Gastrocnemius medialis (tissue), 4 donors: Measurements from ENCODE around the gene UQCRH. TPM values are rescaled to one million over a fixed set of nuclear protein-coding genes. Genes with fewer than 3 reads are reported as not detected.
"Not testable (repeated sequence)": the region's sequence is repeated elsewhere in the genome, so short reads cannot be mapped to it uniquely, and the experiment has no call there.

ENCODE experiments used
- ATAC-seq, 2 donors: fragments of 150-250 bp; one replicate each; pipeline ENCODE4 v1.9.1; 2016
- DNase-seq, 2 donors: peaks; one replicate each; pipeline ENCODE4 v3.0.0-alpha.2; 2019
- H3K27ac ChIP-seq, 4 donors: fragments of 200-600 bp; sonication (generic); 1 replicate in 1 of 4; 2 replicates in 3 of 4; pipeline ENCODE4 v1.5.1; 2016 to 2018; ENCODE audit warnings: mild to moderate bottlenecking in 2 of 4, moderate library complexity in 1 of 4
- H3K27me3 ChIP-seq, 3 donors: fragments of 200-600 bp; sonication (generic) in 2 of 3; 1 replicate in 1 of 3; 2 replicates in 2 of 3; pipeline versions ENCODE4 v1.5.1 to v1.6.0; 2016 to 2019; ENCODE audit warnings: mild to moderate bottlenecking in 1 of 3, moderate library complexity in 1 of 3
- H3K36me3 ChIP-seq, 2 donors: fragments of 200-600 bp; sonication (generic) in 1 of 2; one replicate each; pipeline ENCODE4 v1.5.1; 2017 to 2018
- H3K4me1 ChIP-seq, 2 donors: fragments of 200-600 bp; sonication (generic) in 1 of 2; one replicate each; pipeline ENCODE4 v1.5.1; 2016 to 2017; ENCODE audit warnings: mild to moderate bottlenecking in 2 of 2
- H3K4me3 ChIP-seq, 4 donors: fragments of 200-600 bp; sonication (generic) in 3 of 4; 1 replicate in 1 of 4; 2 replicates in 3 of 4; pipeline ENCODE4 v1.5.1; 2016 to 2019; ENCODE audit warnings: mild to moderate bottlenecking in 2 of 4
- H3K9me3 ChIP-seq, 3 donors: fragments of 200-600 bp; sonication (generic) in 2 of 3; 1 replicate in 1 of 3; 2 replicates in 2 of 3; pipeline ENCODE4 v1.5.1; 2016 to 2019
- POLR2A ChIP-seq, 2 donors: fragments of 450-650 bp; IDR thresholded peaks; one replicate each; pipeline ENCODE4 v1.6.1; 2017; ENCODE audit warnings: antibody characterized with exemption in 2 of 2, mild to moderate bottlenecking in 2 of 2, moderate library complexity in 2 of 2
- in situ Hi-C, 4 donors: fragments of 200-750 bp; cut with MboI; loops; one replicate each; pipeline versions ENCODE4 v1.15.0 to v1.8.0; 2017; ENCODE audit warnings: low sequenced_read_pairs in 4 of 4
- intact Hi-C: fragments of 100-400 bp; cut with DNase I; formaldehyde crosslinking; loops from one replicate; pipeline ENCODE4 v1.15.1; 2023; ENCODE audit warnings: low total_unique reads
- total RNA-seq, 4 donors: library from RNA; depleted of rRNA; stranded (reverse); fragments of >200 nt; gene quantifications; one replicate each; pipeline versions ENCODE4 v1.1.0 to v1.2.3, GENCODE V29; 2016
- TF ChIP-seq, protein P1 (sequence below), 5 experiments: fragments of 450-650 bp in 3 of 5; fragments of 200-600 bp in 2 of 5; sonication (generic) in 2 of 5; IDR thresholded peaks in 4 of 5; conservative IDR thresholded peaks in 1 of 5; 1 replicate in 4 of 5; 2 replicates in 1 of 5; pipeline ENCODE4 v1.5.1; 2016 to 2019; ENCODE audit warnings: antibody characterized with exemption in 5 of 5, mild to moderate bottlenecking in 3 of 5, moderate library complexity in 3 of 5

The UQCRH gene
- total RNA-seq, 4 donors from 2014 or later = 415 to 695 (median 493) TPM

DNA sequence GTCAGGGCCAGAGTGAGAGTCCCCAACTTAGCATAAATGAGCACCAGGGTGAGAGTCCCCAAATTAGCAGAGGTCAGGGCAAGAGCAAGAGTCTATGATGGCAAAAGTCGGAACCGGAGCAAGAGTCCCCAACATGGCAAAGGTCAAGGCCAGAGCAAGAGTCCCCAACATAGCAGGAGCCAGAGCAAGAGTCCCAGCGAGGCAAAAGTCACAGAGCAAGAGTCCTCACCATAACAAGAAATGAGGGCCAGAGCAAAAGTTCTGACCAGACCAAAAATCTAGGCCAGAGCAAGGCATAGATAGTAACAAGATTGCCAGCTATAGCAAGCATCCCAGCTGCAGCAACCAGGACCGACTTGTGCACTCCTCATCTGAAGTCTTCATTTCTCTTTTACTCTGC lies 40.2 kb downstream of the UQCRH start:
- in situ Hi-C loops (no loop called here), intact Hi-C loops (loop anchor here (5.0 kb wide), 1 partner anchor 56 kb away; no protein-coding TSS in a partner anchor)
- no peak for ATAC-seq

DNA sequence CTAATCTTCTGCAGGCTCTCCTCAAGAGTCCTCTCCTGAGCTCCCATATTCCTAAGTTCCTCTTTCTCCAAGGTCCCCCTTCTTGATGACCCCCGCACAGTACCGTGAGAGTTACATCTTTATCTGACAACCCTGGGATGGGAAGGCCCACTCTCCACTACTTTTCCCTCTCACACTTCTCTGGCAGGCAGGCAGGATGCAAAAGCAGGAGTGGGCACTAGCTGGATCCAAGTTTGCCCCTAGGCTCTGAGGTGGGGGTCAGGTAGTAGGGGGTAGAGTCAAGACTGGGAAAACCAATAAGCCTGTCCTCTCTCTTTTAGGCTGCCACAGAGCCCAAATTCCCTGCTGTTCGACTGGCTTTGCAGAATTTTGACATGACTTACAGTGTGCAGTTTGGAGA lies 41.0 kb downstream of the UQCRH start:
- Histone ChIP-seq H3K9me3 (no peaks in the 10 kb centered on the region), H3K27ac (no peak overlapping the region), H3K36me3 (peaks cover 0 to 36% of the 10 kb centered on the region in 2 donors), H3K27me3 (no peaks in the 10 kb centered on the region), H3K4me3 (no peak overlapping the region), H3K4me1 (peaks cover 12 to 19% of the 10 kb centered on the region in 2 donors)
- TF ChIP-seq, protein P1, sequence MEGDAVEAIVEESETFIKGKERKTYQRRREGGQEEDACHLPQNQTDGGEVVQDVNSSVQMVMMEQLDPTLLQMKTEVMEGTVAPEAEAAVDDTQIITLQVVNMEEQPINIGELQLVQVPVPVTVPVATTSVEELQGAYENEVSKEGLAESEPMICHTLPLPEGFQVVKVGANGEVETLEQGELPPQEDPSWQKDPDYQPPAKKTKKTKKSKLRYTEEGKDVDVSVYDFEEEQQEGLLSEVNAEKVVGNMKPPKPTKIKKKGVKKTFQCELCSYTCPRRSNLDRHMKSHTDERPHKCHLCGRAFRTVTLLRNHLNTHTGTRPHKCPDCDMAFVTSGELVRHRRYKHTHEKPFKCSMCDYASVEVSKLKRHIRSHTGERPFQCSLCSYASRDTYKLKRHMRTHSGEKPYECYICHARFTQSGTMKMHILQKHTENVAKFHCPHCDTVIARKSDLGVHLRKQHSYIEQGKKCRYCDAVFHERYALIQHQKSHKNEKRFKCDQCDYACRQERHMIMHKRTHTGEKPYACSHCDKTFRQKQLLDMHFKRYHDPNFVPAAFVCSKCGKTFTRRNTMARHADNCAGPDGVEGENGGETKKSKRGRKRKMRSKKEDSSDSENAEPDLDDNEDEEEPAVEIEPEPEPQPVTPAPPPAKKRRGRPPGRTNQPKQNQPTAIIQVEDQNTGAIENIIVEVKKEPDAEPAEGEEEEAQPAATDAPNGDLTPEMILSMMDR (IDR thresholded peaks at IDR 0.05 in 4 of 5, conservative IDR thresholded peaks at IDR 0.05 in 1 of 5) = no peak
- TF ChIP-seq POLR2A (IDR thresholded peaks at IDR 0.05) = no peak
- in situ Hi-C loops (no loop called here), intact Hi-C loops (loop anchor here (5.0 kb wide), 1 partner anchor 57 kb away; no protein-coding TSS in a partner anchor)
- DNase-seq (no peak), ATAC-seq (no peak)

More for the DNA sequence above, 40.2 kb downstream of the UQCRH start:
- H3K4me1 ChIP-seq = peaks cover 16 to 20% of the 10 kb centered on the region in 2 donors
- no peaks in the 10 kb centered on the region for H3K27me3 ChIP-seq
- H3K36me3 ChIP-seq = peaks cover 0 to 34% of the 10 kb centered on the region in 2 donors
- TF ChIP-seq, protein P1 (IDR thresholded peaks at IDR 0.05 in 4 of 5, conservative IDR thresholded peaks at IDR 0.05 in 1 of 5) = no peak
- no peak for TF ChIP-seq POLR2A (IDR thresholded peaks at IDR 0.05)
- no peak overlapping the region for H3K4me3 ChIP-seq
- H3K9me3 ChIP-seq = no peaks in the 10 kb centered on the region
- peak overlapping the region; percentile 91 to 99 (median 94) for H3K27ac ChIP-seq
- no peak for DNase-seq

DNA sequence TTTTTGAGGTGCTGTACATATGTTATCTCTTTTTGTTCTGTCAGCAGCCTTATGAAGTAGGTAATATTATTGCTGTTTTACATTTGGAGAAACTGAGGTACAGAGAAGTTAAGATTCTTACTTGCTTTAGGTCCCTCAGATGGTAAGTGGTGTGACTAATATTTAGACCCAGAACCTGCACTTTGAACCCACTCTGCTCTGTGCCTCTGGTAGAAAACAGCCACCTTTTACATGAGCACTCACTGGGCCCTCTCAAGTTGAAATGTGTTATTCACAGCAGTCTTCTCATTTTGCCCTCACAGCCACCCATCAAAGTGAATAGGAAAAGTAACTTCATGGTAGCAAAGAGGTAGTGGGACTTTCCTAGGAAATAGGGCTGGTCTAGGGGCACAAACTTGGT lies 41.8 kb downstream of the UQCRH start:
- Histone ChIP-seq H3K36me3 (peaks cover 0 to 44% of the 10 kb centered on the region in 2 donors), H3K9me3 (no peaks in the 10 kb centered on the region), H3K4me3 (no peak overlapping the region), H3K4me1 (peaks cover 9 to 16% of the 10 kb centered on the region in 2 donors), H3K27me3 (no peaks in the 10 kb centered on the region), H3K27ac (peak overlapping the region in 1 of 4 donors; percentile 23)
- no peak for DNase-seq
- in situ Hi-C loops (no loop called here), intact Hi-C loops (no loop called here)
- TF ChIP-seq POLR2A (IDR thresholded peaks at IDR 0.05) = no peak
- TF ChIP-seq, protein P1 (IDR thresholded peaks at IDR 0.05 in 4 of 5, conservative IDR thresholded peaks at IDR 0.05 in 1 of 5) = no peak
- ATAC-seq = no peak

DNA sequence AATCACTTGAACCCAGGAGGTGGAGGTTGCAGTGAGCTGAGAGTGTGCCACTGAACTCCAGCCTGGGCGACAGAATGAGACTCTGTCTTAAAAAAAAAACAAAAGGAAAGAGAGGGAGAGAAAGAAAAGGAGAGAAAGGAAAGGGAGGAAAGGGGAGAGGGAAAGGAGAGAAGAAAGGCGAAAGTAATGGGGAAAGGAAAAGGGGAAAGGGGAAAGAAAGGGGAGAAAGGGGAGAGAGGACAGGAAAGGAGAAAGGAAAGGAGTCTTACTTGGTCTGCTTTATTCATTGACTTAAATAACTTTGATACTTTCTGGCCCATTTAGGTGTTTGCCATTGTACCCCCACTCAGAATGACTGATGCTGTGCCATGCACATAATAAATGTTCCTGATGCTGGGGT lies 48.9 kb downstream of the UQCRH start:
- intact Hi-C loops (no loop called here), in situ Hi-C loops (no loop called here)
- H3K27me3 ChIP-seq = no peaks in the 10 kb centered on the region
- DNase-seq (no peak), ATAC-seq (no peak)
- no peaks in the 10 kb centered on the region for H3K9me3 ChIP-seq
- TF ChIP-seq, protein P1 (IDR thresholded peaks at IDR 0.05 in 4 of 5, conservative IDR thresholded peaks at IDR 0.05 in 1 of 5) = no peak
- TF ChIP-seq POLR2A (IDR thresholded peaks at IDR 0.05) = no peak
- no peaks in the 10 kb centered on the region for H3K4me1 ChIP-seq
- peaks cover 0 to 67% of the 10 kb centered on the region in 2 donors for H3K36me3 ChIP-seq
- H3K4me3 ChIP-seq = no peak overlapping the region
- no peak overlapping the region for H3K27ac ChIP-seq

DNA sequence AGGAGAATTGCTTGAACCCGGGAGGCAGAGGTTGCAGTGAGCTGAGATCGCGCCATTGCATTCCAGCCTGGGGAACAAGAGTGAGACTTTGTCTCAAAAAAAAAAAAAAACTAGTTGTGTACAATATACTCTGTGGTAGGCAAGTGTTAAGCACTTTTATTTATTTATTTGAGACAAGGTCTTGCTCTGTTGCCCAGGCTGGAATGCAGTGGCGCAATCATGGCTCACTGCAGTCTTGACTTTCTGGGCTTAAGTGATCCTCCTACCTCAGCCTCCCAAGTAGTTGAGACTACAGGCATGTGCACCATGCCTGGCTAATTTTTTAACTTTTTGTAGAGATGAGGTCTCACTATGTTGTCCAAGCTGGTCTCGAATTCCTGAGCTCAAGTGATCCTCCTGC lies 52.4 kb downstream of the UQCRH start:
- DNase-seq, in situ Hi-C loops, intact Hi-C loops, H3K27ac ChIP-seq, H3K4me3 ChIP-seq, ATAC-seq, H3K4me1 ChIP-seq, H3K27me3 ChIP-seq, H3K9me3 ChIP-seq: not testable (repeated sequence)
- H3K36me3 ChIP-seq = peaks cover 0 to 68% of the 10 kb centered on the region in 2 donors
